Immature natural killer cell (primary cell): ENCODE results near the gene ADAM15. TPM values are rescaled to one million over a fixed set of nuclear protein-coding genes. Genes with fewer than 3 reads are reported as not detected.

ENCODE experiments used
- DNase-seq, 3 donors: peaks; one replicate each; pipeline ENCODE4 v3.0.0; 2022; ENCODE audit warnings: mixed read lengths in 1 of 3
- H3K27ac Mint-ChIP-seq, 6 donors: one replicate each; pipeline ENCODE4 v1.8.0; 2020; ENCODE audit warnings: mixed read lengths in 6 of 6, mild to moderate bottlenecking in 5 of 6, inconsistent platforms in 4 of 6, moderate library complexity in 3 of 6
- H3K27me3 Mint-ChIP-seq, 3 donors: one replicate each; pipeline ENCODE4 v1.8.0; 2020 to 2021; ENCODE audit warnings: low read depth in 3 of 3, mild to moderate bottlenecking in 3 of 3, mixed read lengths in 3 of 3, moderate library complexity in 3 of 3, inconsistent platforms in 1 of 3
- H3K36me3 Mint-ChIP-seq, 3 donors: one replicate each; pipeline ENCODE4 v1.8.0; 2020; ENCODE audit warnings: mixed read lengths in 3 of 3, inconsistent platforms in 2 of 3, mild to moderate bottlenecking in 2 of 3
- H3K4me1 Mint-ChIP-seq, 2 donors: one replicate each; pipeline ENCODE4 v1.8.0; 2020; ENCODE audit warnings: inconsistent platforms in 2 of 2, mild to moderate bottlenecking in 2 of 2, mixed read lengths in 2 of 2, moderate library complexity in 1 of 2
- H3K4me3 Mint-ChIP-seq, 5 donors: one replicate each; pipeline ENCODE4 v1.8.0; 2020; ENCODE audit warnings: mild to moderate bottlenecking in 5 of 5, mixed read lengths in 5 of 5, inconsistent platforms in 3 of 5, moderate library complexity in 3 of 5
- H3K9me3 Mint-ChIP-seq, 6 donors: one replicate each; pipeline ENCODE4 v1.8.0; 2020; ENCODE audit warnings: mild to moderate bottlenecking in 6 of 6, mixed read lengths in 6 of 6, inconsistent platforms in 4 of 6, moderate library complexity in 3 of 6
- polyA plus RNA-seq, 3 donors: library from polyadenylated mRNA; unstranded; fragments of 300-500 nt; fragmentation: Illumina TruSeq; gene quantifications; one replicate each; pipeline ENCODE4 v1.2.3, GENCODE V29; 2021

ADAM15 gene
- polyA plus RNA-seq, 3 donors from 2014 or later, result 10.4 to 27.1 (median 24.3) TPM

GRCh38 chr1:155042789-155043188 lies 8.3 kb upstream of the ADAM15 start:
- peaks cover 0 to 4% (median under 1%) of the 10 kb centered on the region in 3 donors for H3K27me3 Mint-ChIP-seq
- no peak for DNase-seq
- H3K4me3 Mint-ChIP-seq, result no peak overlapping the region
- H3K4me1 Mint-ChIP-seq, result no peaks in the 10 kb centered on the region
- H3K36me3 Mint-ChIP-seq, result no peaks in the 10 kb centered on the region
- no peaks in the 10 kb centered on the region for H3K9me3 Mint-ChIP-seq
- no peak overlapping the region for H3K27ac Mint-ChIP-seq

GRCh38 chr1:155043301-155043702 lies 7.8 kb upstream of the ADAM15 start:
- no peak for DNase-seq
- H3K27me3 Mint-ChIP-seq, result peaks cover 0 to 2% (median 1%) of the 10 kb centered on the region in 3 donors
- H3K4me3 Mint-ChIP-seq, result no peak overlapping the region
- H3K9me3 Mint-ChIP-seq, result no peaks in the 10 kb centered on the region
- H3K27ac Mint-ChIP-seq, result no peak overlapping the region
- H3K4me1 Mint-ChIP-seq, result no peaks in the 10 kb centered on the region
- no peaks in the 10 kb centered on the region for H3K36me3 Mint-ChIP-seq

- Mint-ChIP-seq H3K36me3 (no peaks in the 10 kb centered on the region), H3K27ac (no peak overlapping the region), H3K9me3 (no peaks in the 10 kb centered on the region), H3K27me3 (peaks cover 0 to 2% (median 1%) of the 10 kb centered on the region in 3 donors), H3K4me3 (no peak overlapping the region), H3K4me1 (no peaks in the 10 kb centered on the region)
- no peak for DNase-seq
These were observed 7.3 kb upstream of the ADAM15 start for GRCh38 chr1:155043793-155044192.

- Mint-ChIP-seq H3K9me3 (no peaks in the 10 kb centered on the region), H3K27ac (no peak overlapping the region), H3K4me1 (no peaks in the 10 kb centered on the region), H3K4me3 (no peak overlapping the region), H3K36me3 (no peaks in the 10 kb centered on the region), H3K27me3 (peaks cover 0 to 2% (median 1%) of the 10 kb centered on the region in 3 donors)
- no peak for DNase-seq
These were observed 6.8 kb upstream of the ADAM15 start for GRCh38 chr1:155044365-155044764.

DNA sequence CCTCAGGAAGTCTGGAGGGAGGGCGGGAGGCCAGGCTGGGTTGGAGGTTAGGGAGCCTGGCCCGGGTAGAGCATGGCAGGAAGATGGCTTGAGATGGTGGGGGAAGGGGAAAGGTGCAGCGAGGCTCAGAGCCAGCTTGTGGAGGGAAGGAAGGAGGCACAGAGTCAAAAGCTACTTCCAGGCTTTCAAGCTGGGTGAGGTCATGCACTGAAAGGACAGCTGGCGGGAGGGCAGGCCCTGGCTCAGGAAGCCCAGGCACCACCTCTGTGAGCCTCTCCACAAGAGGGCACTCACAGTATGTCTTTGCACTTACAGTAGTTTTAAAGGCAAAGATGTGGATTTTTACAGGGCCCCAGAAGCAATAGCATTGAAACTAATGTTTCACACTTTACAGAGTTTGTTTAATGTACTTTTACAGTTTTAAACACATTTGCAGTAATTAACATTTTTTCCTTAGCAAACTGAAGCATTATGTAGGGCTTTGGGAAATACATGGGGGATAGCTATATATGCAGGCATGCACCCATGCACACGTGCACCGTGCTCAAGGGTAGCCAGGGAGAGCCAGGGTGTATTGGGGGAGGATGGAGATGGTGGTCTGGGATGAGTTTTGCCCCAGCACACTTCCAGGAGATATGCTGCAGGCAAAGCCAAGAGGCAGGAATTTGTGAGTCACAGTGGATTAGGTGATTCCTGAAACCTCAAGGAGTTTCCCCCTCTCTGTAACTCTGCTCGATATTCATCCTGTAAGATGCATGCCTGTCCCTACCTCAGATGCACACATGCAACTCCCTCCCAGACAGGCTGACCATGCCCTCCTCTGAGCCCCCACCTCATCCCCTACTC lies 6.1 kb upstream of the ADAM15 start:
- Mint-ChIP-seq H3K4me1 (peaks cover 0 to 6% of the 10 kb centered on the region in 2 donors), H3K36me3 (no peaks in the 10 kb centered on the region), H3K9me3 (no peaks in the 10 kb centered on the region), H3K4me3 (no peak overlapping the region), H3K27me3 (peaks cover 0 to 3% (median 1%) of the 10 kb centered on the region in 3 donors), H3K27ac (no peak overlapping the region)
- DNase-seq, result peak; percentile 61 to 72 (median 62)

- H3K4me3 Mint-ChIP-seq, result peak overlapping the region in 2 of 5 donors; percentile 84 to 86
- peaks cover 24 to 28% of the 10 kb centered on the region in 2 donors for H3K4me1 Mint-ChIP-seq
- H3K27ac Mint-ChIP-seq, result no peak overlapping the region
- no peak for DNase-seq
- no peaks in the 10 kb centered on the region for H3K9me3 Mint-ChIP-seq
- H3K27me3 Mint-ChIP-seq, result peaks cover 0 to 3% (median 1%) of the 10 kb centered on the region in 3 donors
- H3K36me3 Mint-ChIP-seq, result no peaks in the 10 kb centered on the region
These were observed 2.4 kb upstream of the ADAM15 start for GRCh38 chr1:155048449-155049334.

DNA sequence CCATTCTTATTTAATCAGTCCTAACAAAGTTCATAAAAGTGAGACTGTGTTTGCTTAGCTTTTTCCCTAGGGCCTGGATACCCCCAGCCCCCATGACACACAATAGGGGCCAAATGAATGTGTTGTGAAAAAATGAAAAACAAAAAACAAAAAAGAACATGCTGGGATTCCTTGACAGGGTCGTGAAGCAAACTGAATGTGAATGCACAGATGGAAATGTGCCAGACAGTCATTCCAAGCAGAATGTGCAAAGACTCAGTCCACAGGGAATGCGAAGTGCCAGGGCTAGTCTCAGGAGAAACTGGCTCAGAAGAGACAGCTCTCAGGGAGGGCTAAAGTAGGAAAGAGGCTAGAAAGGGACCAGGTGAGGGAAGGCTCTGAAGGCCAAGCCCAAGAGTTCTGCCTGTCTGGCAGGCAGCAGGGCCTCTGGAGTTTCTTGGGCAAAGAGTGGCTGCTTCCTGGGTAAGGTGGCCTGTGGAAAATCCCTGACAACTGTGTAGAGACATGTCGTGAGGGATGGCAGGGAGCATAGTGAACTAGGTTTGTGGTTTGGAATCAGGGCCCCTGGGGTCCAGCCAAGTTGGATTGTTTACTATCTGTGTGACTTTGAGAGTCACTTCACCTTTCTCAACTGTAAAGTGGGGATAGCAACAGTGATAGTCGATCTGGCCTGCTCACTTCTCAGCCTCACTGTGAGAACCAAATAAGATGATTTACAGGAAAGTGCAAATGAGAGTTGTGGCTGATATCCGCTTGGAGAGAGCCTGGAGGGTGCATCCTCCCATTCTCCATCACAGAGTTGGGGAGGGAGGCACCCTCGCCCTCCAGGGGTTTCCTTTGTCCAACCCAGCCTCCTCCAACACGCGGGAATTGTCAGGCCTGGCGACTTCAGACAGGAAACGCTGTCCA lies 1.2 kb upstream of the ADAM15 start:
- no peak for DNase-seq
- no peaks in the 10 kb centered on the region for H3K36me3 Mint-ChIP-seq
- peak overlapping the region; percentile 84 to 89 (median 87) for H3K4me3 Mint-ChIP-seq
- peak overlapping the region in 3 of 6 donors; percentile 1 to 71 (median 39) for H3K27ac Mint-ChIP-seq
- peaks cover 0 to 3% (median 1%) of the 10 kb centered on the region in 3 donors for H3K27me3 Mint-ChIP-seq
- H3K9me3 Mint-ChIP-seq, result no peaks in the 10 kb centered on the region
- H3K4me1 Mint-ChIP-seq, result peaks cover 24 to 28% of the 10 kb centered on the region in 2 donors

DNA sequence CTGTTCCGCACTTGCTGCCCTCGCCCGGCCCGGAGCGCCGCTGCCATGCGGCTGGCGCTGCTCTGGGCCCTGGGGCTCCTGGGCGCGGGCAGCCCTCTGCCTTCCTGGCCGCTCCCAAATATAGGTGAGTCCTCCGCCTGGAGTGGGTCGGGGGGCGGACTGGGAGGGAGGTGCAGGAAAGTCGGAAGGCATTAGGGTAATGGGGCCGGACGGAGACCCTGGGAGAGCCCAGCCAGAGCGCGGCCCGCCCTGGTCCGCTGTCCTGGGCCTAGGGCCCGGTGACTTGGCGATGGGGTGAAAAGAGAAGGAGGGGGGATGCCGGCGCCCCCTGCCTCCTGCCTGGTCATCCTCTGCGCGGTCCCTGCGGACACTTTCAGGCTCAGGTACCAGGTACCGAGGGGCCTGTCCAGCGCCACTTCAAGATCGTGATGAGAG lies 243 bp downstream of the ADAM15 start:
- Mint-ChIP-seq H3K9me3 (no peaks in the 10 kb centered on the region), H3K27me3 (peaks cover 0 to 3% (median 1%) of the 10 kb centered on the region in 3 donors), H3K36me3 (peaks cover 0 to 5% (median 0%) of the 10 kb centered on the region in 3 donors), H3K27ac (no peak overlapping the region), H3K4me1 (peaks cover 24 to 28% of the 10 kb centered on the region in 2 donors), H3K4me3 (peak overlapping the region; percentile 79 to 87 (median 84))
- DNase-seq, result no peak

GRCh38 chr1:155051777-155052398 lies 772 bp downstream of the ADAM15 start:
- Mint-ChIP-seq H3K36me3 (peaks cover 0 to 8% (median 0%) of the 10 kb centered on the region in 3 donors), H3K4me3 (peak overlapping the region; percentile 79 to 87 (median 84)), H3K9me3 (no peaks in the 10 kb centered on the region), H3K27me3 (peaks cover 0 to 3% (median 1%) of the 10 kb centered on the region in 3 donors), H3K27ac (peak overlapping the region in 4 of 6 donors; percentile 20 to 76 (median 48)), H3K4me1 (peaks cover 24 to 28% of the 10 kb centered on the region in 2 donors)
- DNase-seq, result peak; percentile 46 to 61 (median 54)

- Mint-ChIP-seq H3K4me1 (peaks cover 24 to 28% of the 10 kb centered on the region in 2 donors), H3K27me3 (peaks cover 0 to 1% (median 1%) of the 10 kb centered on the region in 3 donors), H3K27ac (peak overlapping the region in 3 of 6 donors; percentile 48 to 76 (median 71)), H3K4me3 (peak overlapping the region; percentile 79 to 87 (median 84)), H3K9me3 (no peaks in the 10 kb centered on the region), H3K36me3 (peaks cover 0 to 8% (median 0%) of the 10 kb centered on the region in 3 donors)
- DNase-seq, result no peak
These were observed 1.6 kb downstream of the ADAM15 start for GRCh38 chr1:155052439-155053395.

DNA sequence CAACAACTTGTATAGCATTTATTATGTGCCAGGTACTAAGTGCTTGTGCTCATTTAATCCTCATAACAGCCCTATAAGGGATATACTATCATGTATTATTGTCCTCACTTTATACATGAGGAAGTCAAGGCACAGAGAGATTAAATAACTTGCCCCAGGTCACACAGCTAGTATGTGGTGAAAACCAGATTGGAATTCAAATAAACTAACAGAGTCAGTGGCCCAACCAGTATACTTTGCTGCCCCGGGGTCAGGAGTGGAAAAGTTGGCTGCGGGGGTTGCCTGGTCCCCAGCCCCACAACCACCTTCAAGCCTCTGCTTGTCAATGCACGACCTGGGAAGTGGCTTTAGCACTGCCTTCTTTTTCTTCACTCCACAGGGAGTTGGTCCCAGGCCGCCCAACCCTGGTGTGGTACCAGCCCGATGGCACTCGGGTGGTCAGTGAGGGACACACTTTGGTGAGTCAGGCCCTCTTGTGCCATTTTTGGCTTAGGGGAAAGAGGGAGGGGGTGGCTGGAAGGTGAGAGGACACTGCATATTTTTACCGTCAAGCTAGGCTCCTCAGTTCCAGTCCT lies 2.5 kb downstream of the ADAM15 start:
- DNase-seq, result no peak
- peaks cover 0 to 8% (median 0%) of the 10 kb centered on the region in 3 donors for H3K36me3 Mint-ChIP-seq
- no peaks in the 10 kb centered on the region for H3K9me3 Mint-ChIP-seq
- peaks cover 0 to 1% (median 0%) of the 10 kb centered on the region in 3 donors for H3K27me3 Mint-ChIP-seq
- H3K4me3 Mint-ChIP-seq, result peak overlapping the region in 3 of 5 donors; percentile 50 to 86 (median 63)
- peak overlapping the region in 1 of 6 donors; percentile 48 for H3K27ac Mint-ChIP-seq
- H3K4me1 Mint-ChIP-seq, result peaks cover 24 to 28% of the 10 kb centered on the region in 2 donors
